Endothelial cell of umbilical vein (primary cell): ENCODE data around the gene SIRT4.

Experiments used
- CTCF ChIP-seq, 2 donors: IDR thresholded peaks; 1 replicate in 1 of 2; 2 replicates in 1 of 2; pipeline ENCODE4 v1.5.1; 2011; ENCODE audit warnings: low read length in 2 of 2, mild to moderate bottlenecking in 2 of 2, moderate library complexity in 2 of 2, control low read depth in 1 of 2, inconsistent platforms in 1 of 2, low read depth in 1 of 2; ENCODE audit not compliant: insufficient read depth in 1 of 2; ENCODE audit errors: extremely low read depth in 1 of 2
- EZH2 ChIP-seq: IDR thresholded peaks from 2 replicates; pipeline ENCODE4 v1.6.1; 2012; ENCODE audit warnings: borderline replicate concordance, low read depth, mild to moderate bottlenecking, moderate library complexity, low read length, inconsistent platforms; ENCODE audit not compliant: severe bottlenecking
- POLR2A ChIP-seq: IDR thresholded peaks from 2 replicates; pipeline ENCODE4 v1.6.1; 2012; ENCODE audit warnings: low read depth, mild to moderate bottlenecking, control low read depth, low read length
- POLR2AphosphoS5 ChIP-seq: IDR thresholded peaks from 2 replicates; pipeline ENCODE4 v1.6.1; 2012; ENCODE audit warnings: low read depth, mild to moderate bottlenecking, control low read depth, low read length, moderate library complexity; ENCODE audit not compliant: insufficient read depth

DNA sequence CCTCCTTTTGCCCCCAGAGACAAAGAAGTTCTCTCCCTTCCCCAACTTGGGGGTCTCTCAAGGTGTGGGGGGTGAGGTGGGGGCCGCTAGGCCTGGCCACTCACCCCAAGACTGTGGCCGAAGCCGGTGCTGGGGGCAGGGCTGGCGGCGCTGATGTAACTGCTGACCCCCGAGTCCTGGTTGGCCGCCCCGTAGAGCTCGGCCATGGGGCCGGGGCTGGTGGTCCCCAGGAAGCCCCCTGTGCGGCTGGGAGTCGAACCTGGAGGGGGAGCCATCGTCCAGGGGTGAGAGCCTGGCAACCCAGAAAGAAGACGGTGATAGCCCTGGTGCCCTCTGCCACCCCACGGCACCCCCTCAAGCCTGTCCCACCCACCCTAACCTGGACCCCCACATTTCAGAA is 43.9 kb downstream of the SIRT4 start:
- TF ChIP-seq CTCF (IDR thresholded peaks at IDR 0.05; ENCODE audit: extremely low read depth in 1 of 2, insufficient read depth in 1 of 2, low read depth in 1 of 2, low read length in 2 of 2) = no peak
- no peak for TF ChIP-seq EZH2
- no peak for TF ChIP-seq POLR2AphosphoS5
- TF ChIP-seq POLR2A = no peak
